ENCODE measurements around the gene FAM163B.

- TF ChIP-seq CTCF (IDR thresholded peaks at IDR 0.05) (no peak), EP300 (IDR thresholded peaks at IDR 0.05) (no peak), POLR2AphosphoS5 (IDR thresholded peaks at IDR 0.05) (no peak)
Measured at GRCh38 chr9:133642708-133643361, 33.6 kb upstream of the FAM163B start.
